Measurements from ENCODE around the gene PTPRT.

DNA sequence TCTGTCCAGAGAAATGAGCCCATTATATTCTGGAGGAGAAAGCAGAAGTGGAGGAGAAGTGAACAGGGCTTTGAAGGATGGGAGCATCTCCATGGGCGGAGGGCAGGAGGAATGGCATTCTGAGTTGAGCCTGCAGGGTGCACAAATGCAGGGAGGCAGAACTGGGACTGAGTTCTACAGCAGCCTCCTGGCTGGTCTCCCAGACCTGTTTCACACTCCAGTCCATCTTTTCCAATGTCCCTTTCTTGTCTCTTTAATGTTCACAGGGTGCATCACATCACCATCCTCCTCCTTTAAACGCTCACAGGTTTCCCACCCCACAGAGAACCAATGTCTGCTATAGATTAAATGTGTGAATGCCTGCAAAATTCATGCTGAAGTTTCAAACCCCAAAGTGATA, 302.9 kb downstream of the PTPRT start:
- TF ChIP-seq POLR2A (IDR thresholded peaks at IDR 0.05) = no peak
- TF ChIP-seq, protein P1, sequence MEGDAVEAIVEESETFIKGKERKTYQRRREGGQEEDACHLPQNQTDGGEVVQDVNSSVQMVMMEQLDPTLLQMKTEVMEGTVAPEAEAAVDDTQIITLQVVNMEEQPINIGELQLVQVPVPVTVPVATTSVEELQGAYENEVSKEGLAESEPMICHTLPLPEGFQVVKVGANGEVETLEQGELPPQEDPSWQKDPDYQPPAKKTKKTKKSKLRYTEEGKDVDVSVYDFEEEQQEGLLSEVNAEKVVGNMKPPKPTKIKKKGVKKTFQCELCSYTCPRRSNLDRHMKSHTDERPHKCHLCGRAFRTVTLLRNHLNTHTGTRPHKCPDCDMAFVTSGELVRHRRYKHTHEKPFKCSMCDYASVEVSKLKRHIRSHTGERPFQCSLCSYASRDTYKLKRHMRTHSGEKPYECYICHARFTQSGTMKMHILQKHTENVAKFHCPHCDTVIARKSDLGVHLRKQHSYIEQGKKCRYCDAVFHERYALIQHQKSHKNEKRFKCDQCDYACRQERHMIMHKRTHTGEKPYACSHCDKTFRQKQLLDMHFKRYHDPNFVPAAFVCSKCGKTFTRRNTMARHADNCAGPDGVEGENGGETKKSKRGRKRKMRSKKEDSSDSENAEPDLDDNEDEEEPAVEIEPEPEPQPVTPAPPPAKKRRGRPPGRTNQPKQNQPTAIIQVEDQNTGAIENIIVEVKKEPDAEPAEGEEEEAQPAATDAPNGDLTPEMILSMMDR (IDR thresholded peaks at IDR 0.05) = no peak
